ENCODE data around the gene PIGU.

GRCh38 chr20:34705008-34705396, 28.1 kb upstream of the PIGU start:
- TF ChIP-seq CTCF (IDR thresholded peaks at IDR 0.05) = no peak
- no peak for TF ChIP-seq POLR2A (IDR thresholded peaks at IDR 0.05)
